Gastroesophageal sphincter (tissue), 4 donors: ENCODE results near the gene HS2ST1. TPM values are rescaled to one million over a fixed set of nuclear protein-coding genes. Genes with fewer than 3 reads are reported as not detected.
"Not testable (repeated sequence)": the region's sequence is repeated elsewhere in the genome, so short reads cannot be mapped to it uniquely, and the experiment has no call there.

Experiments
- ATAC-seq: fragments of 150-250 bp; one replicate; pipeline ENCODE4 v1.9.1; 2016; ENCODE audit warnings: mild to moderate bottlenecking, moderate library complexity
- H3K27ac ChIP-seq, 4 donors: fragments of 200-600 bp; sonication (generic) in 3 of 4; 1 replicate in 3 of 4; 2 replicates in 1 of 4; pipeline ENCODE4 v1.5.1; 2016 to 2019
- H3K27me3 ChIP-seq: fragments of 200-600 bp; sonication (generic); one replicate; pipeline ENCODE4 v1.5.1; 2019
- H3K36me3 ChIP-seq, 2 donors: fragments of 200-600 bp; sonication (generic); one replicate each; pipeline ENCODE4 v1.5.1; 2019; ENCODE audit warnings: control low read depth in 1 of 2
- H3K4me1 ChIP-seq, 3 donors: fragments of 200-600 bp; sonication (generic); 1 replicate in 2 of 3; 2 replicates in 1 of 3; pipeline ENCODE4 v1.5.1; 2016 to 2019; ENCODE audit warnings: control low read depth in 2 of 3
- H3K4me3 ChIP-seq, 2 donors: fragments of 200-600 bp; sonication (generic); one replicate each; pipeline ENCODE4 v1.5.1; 2019; ENCODE audit warnings: mild to moderate bottlenecking in 1 of 2, moderate library complexity in 1 of 2
- H3K9me3 ChIP-seq, 3 donors: fragments of 200-600 bp; sonication (generic); one replicate each; pipeline ENCODE4 v1.5.1; 2017 to 2019; ENCODE audit warnings: control low read depth in 2 of 3
- EP300 ChIP-seq: sonication (generic); formaldehyde crosslinking; IDR thresholded peaks from one replicate; pipeline ENCODE4 v1.6.1; 2017; ENCODE audit warnings: antibody characterized with exemption, mild to moderate bottlenecking
- POLR2A ChIP-seq, 2 donors: fragments of 450-650 bp; IDR thresholded peaks; one replicate each; pipeline ENCODE4 v1.6.1; 2017; ENCODE audit warnings: antibody characterized with exemption in 2 of 2, mild to moderate bottlenecking in 2 of 2, moderate library complexity in 1 of 2
- POLR2AphosphoS5 ChIP-seq: sonication (generic); formaldehyde crosslinking; IDR thresholded peaks from one replicate; pipeline ENCODE4 v1.6.1; 2017; ENCODE audit warnings: antibody characterized with exemption
- WGBS, 2 donors: methylation state at CpG; one replicate each; pipeline ENCODE4 v1.1.5; 2018; ENCODE audit warnings: low coverage in 1 of 2; 5-methylcytosine and 5-hydroxymethylcytosine counted together
- total RNA-seq, 4 donors: library from RNA; depleted of rRNA; stranded (reverse); fragments of >200 nt; gene quantifications; one replicate each; pipeline ENCODE4 v1.1.0, GENCODE V29; 2016
- TF ChIP-seq, protein P1 (sequence below), 4 experiments: fragments of 200-600 bp in 2 of 4; fragments of 450-650 bp in 2 of 4; sonication (generic) in 1 of 4; IDR thresholded peaks; one replicate each; pipeline ENCODE4 v1.5.1; 2017 to 2019; ENCODE audit warnings: antibody characterized with exemption in 4 of 4, mild to moderate bottlenecking in 2 of 4, moderate library complexity in 2 of 4

HS2ST1 gene
- total RNA-seq, 4 donors from 2014 or later = 10.3 to 17.0 (median 11.7) TPM

- 77 to 100% methylated on average over 1 of the region's 1 CpG for WGBS, 2 donors
- Histone ChIP-seq H3K4me1 (no peaks in the 10 kb centered on the region), H3K4me3 (no peak overlapping the region), H3K9me3 (peaks cover 0 to 8% (median 0%) of the 10 kb centered on the region in 3 donors), H3K27me3 (no peaks in the 10 kb centered on the region), H3K36me3 (no peaks in the 10 kb centered on the region), H3K27ac (no peak overlapping the region)
- ATAC-seq = no peak
- TF ChIP-seq, protein P1, sequence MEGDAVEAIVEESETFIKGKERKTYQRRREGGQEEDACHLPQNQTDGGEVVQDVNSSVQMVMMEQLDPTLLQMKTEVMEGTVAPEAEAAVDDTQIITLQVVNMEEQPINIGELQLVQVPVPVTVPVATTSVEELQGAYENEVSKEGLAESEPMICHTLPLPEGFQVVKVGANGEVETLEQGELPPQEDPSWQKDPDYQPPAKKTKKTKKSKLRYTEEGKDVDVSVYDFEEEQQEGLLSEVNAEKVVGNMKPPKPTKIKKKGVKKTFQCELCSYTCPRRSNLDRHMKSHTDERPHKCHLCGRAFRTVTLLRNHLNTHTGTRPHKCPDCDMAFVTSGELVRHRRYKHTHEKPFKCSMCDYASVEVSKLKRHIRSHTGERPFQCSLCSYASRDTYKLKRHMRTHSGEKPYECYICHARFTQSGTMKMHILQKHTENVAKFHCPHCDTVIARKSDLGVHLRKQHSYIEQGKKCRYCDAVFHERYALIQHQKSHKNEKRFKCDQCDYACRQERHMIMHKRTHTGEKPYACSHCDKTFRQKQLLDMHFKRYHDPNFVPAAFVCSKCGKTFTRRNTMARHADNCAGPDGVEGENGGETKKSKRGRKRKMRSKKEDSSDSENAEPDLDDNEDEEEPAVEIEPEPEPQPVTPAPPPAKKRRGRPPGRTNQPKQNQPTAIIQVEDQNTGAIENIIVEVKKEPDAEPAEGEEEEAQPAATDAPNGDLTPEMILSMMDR (IDR thresholded peaks at IDR 0.05) = no peak
- TF ChIP-seq EP300 (no peak), POLR2A (IDR thresholded peaks at IDR 0.05) (no peak), POLR2AphosphoS5 (no peak)
Measured at GRCh38 chr1:87064986-87065385, 150.6 kb downstream of the HS2ST1 start.

- not testable (repeated sequence) for H3K27me3 ChIP-seq, H3K4me1 ChIP-seq, H3K27ac ChIP-seq, H3K36me3 ChIP-seq, ATAC-seq, H3K4me3 ChIP-seq, H3K9me3 ChIP-seq
- 93 to 100% methylated on average over 1 of the region's 1 CpG for WGBS, 2 donors
Measured at GRCh38 chr1:87066708-87067107, 152.3 kb downstream of the HS2ST1 start.

GRCh38 chr1:87072411-87072810, 158.0 kb downstream of the HS2ST1 start:
- Histone ChIP-seq H3K27ac (no peak overlapping the region), H3K4me1 (no peaks in the 10 kb centered on the region), H3K36me3 (no peaks in the 10 kb centered on the region), H3K27me3 (no peaks in the 10 kb centered on the region), H3K9me3 (no peaks in the 10 kb centered on the region), H3K4me3 (no peak overlapping the region)
- TF ChIP-seq, protein P1 (IDR thresholded peaks at IDR 0.05) = no peak
- no peak for TF ChIP-seq EP300
- no peak for TF ChIP-seq POLR2A (IDR thresholded peaks at IDR 0.05)
- TF ChIP-seq POLR2AphosphoS5 = no peak
- ATAC-seq = no peak

DNA sequence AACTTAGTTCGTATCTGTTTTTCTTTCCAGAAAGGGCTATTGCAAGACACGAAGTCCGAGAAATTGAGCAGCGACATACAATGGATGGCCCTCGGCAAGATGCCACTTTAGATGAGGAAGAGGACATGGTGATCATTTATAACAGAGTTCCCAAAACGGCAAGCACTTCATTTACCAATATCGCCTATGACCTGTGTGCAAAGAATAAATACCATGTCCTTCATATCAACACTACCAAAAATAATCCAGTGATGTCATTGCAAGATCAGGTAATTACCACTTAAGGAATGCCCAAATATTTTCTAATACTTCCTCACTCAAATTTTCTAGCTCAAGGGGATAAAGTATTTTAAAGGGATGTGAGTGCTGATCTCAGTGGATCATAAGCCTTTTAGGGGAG, 158.5 kb downstream of the HS2ST1 start:
- no peak for ATAC-seq
- no peak for TF ChIP-seq POLR2AphosphoS5
- no peak for TF ChIP-seq POLR2A (IDR thresholded peaks at IDR 0.05)
- no peak for TF ChIP-seq EP300
- TF ChIP-seq, protein P1 (IDR thresholded peaks at IDR 0.05) = no peak
- 95% methylated on average over 6 to 7 of the region's 7 CpGs for WGBS, 2 donors
- Histone ChIP-seq H3K36me3 (no peaks in the 10 kb centered on the region), H3K27me3 (no peaks in the 10 kb centered on the region), H3K4me3 (no peak overlapping the region), H3K27ac (no peak overlapping the region), H3K4me1 (no peaks in the 10 kb centered on the region), H3K9me3 (no peaks in the 10 kb centered on the region)

DNA sequence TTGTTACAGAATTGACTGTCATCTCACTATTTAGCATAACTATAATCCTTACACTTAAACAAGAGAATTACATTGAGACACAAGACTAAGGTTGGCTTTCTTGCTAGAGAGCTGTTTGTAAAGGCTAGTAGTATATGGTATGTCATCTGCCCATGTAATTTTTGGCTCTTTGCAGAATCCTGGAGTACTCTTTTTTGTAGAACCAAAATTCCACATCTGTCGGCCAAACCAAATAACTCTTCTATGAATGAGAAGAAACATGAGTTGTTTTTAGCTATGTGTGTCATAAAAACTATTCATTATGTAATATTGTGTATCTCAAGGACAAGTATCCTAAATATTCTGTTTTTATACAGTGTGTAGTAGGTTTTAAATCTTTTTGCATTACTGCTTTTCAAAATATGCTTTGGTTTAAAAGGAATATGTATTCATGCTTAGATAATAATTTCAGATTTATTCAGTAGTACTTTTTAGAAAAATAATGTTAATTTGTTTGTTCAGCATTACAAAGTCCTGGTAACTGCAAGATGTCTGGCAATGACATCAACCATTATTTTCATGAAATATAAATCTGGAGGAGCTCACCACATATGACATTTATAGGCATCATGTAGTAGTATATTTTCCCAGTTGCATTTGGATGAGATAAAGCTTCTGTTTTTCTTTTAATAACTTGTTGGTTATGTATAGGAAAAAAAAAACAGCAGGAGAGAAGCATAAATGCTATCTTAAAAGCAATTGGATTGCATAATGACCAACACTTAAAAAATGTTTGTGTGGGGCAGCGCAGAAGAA, 159.8 kb downstream of the HS2ST1 start:
- 60 to 81% methylated on average over 2 of the region's 2 CpGs for WGBS, 2 donors
- TF ChIP-seq EP300 = no peak
- Histone ChIP-seq H3K4me1 (no peaks in the 10 kb centered on the region), H3K27ac (no peak overlapping the region), H3K4me3 (no peak overlapping the region), H3K9me3 (no peaks in the 10 kb centered on the region), H3K36me3 (no peaks in the 10 kb centered on the region), H3K27me3 (no peaks in the 10 kb centered on the region)
- ATAC-seq = no peak

- no peak overlapping the region for H3K27ac ChIP-seq
- no peaks in the 10 kb centered on the region for H3K27me3 ChIP-seq
- no peaks in the 10 kb centered on the region for H3K4me1 ChIP-seq
- no peak overlapping the region for H3K4me3 ChIP-seq
- no peaks in the 10 kb centered on the region for H3K36me3 ChIP-seq
- no peak for TF ChIP-seq POLR2AphosphoS5
- no peak for TF ChIP-seq POLR2A (IDR thresholded peaks at IDR 0.05)
- TF ChIP-seq, protein P1 (IDR thresholded peaks at IDR 0.05) = no peak
- no peak for TF ChIP-seq EP300
- no peaks in the 10 kb centered on the region for H3K9me3 ChIP-seq
- WGBS, 2 donors = 80 to 84% methylated on average over 1 to 2 of the region's 2 CpGs
- no peak for ATAC-seq
Measured at GRCh38 chr1:87077959-87078639, 163.7 kb downstream of the HS2ST1 start.
